ENCODE measurements around the gene EPHB2.

Gene EPHB2

GRCh38 chr1:22910286-22910685 lies 199.6 kb downstream of the EPHB2 start:
- Histone ChIP-seq H3K36me3 (ENCODE audit: control insufficient read depth in 2 of 2, insufficient read depth in 2 of 2, low read length in 2 of 2) (no peaks in the 10 kb centered on the region), H3K4me3 (ENCODE audit: low read length in 2 of 2) (no peak overlapping the region)

GRCh38 chr1:22910986-22911651 lies 200.5 kb downstream of the EPHB2 start:
- Histone ChIP-seq H3K27ac (ENCODE audit: low read length) (no peak overlapping the region), H3K4me1 (ENCODE audit: control insufficient read depth, insufficient read depth, low read length) (no peaks in the 10 kb centered on the region), H3K27me3 (ENCODE audit: control insufficient read depth in 1 of 2, insufficient read depth in 2 of 2, low read length in 2 of 2) (no peaks in the 10 kb centered on the region), H3K4me3 (ENCODE audit: low read length in 2 of 2) (no peak overlapping the region), H3K9me3 (ENCODE audit: control insufficient read depth in 2 of 2, low read length in 2 of 2) (no peaks in the 10 kb centered on the region), H3K36me3 (ENCODE audit: control insufficient read depth in 2 of 2, insufficient read depth in 2 of 2, low read length in 2 of 2) (no peaks in the 10 kb centered on the region), H3K9ac (ENCODE audit: low read length in 2 of 2) (no peak overlapping the region)

More at GRCh38 chr1:22910286-22910685, 199.6 kb downstream of the EPHB2 start:
- Histone ChIP-seq H3K27ac (ENCODE audit: low read length) (no peak overlapping the region), H3K9me3 (ENCODE audit: control insufficient read depth in 2 of 2, low read length in 2 of 2) (no peaks in the 10 kb centered on the region), H3K4me1 (ENCODE audit: control insufficient read depth, insufficient read depth, low read length) (no peaks in the 10 kb centered on the region), H3K27me3 (ENCODE audit: control insufficient read depth in 1 of 2, insufficient read depth in 2 of 2, low read length in 2 of 2) (no peaks in the 10 kb centered on the region), H3K9ac (ENCODE audit: low read length in 2 of 2) (no peak overlapping the region)

- no peaks in the 10 kb centered on the region for H3K9me3 ChIP-seq (ENCODE audit: control insufficient read depth in 2 of 2, low read length in 2 of 2)
- no peak overlapping the region for H3K27ac ChIP-seq (ENCODE audit: low read length)
- no peak overlapping the region for H3K4me3 ChIP-seq (ENCODE audit: low read length in 2 of 2)
- no peaks in the 10 kb centered on the region for H3K27me3 ChIP-seq (ENCODE audit: control insufficient read depth in 1 of 2, insufficient read depth in 2 of 2, low read length in 2 of 2)
- no peaks in the 10 kb centered on the region for H3K36me3 ChIP-seq (ENCODE audit: control insufficient read depth in 2 of 2, insufficient read depth in 2 of 2, low read length in 2 of 2)
- no peaks in the 10 kb centered on the region for H3K4me1 ChIP-seq (ENCODE audit: control insufficient read depth, insufficient read depth, low read length)
- H3K9ac ChIP-seq (ENCODE audit: low read length in 2 of 2) = no peak overlapping the region
Measured at GRCh38 chr1:22912311-22912710, 201.7 kb downstream of the EPHB2 start.

- no peak overlapping the region for H3K27ac ChIP-seq (ENCODE audit: low read length)
- no peaks in the 10 kb centered on the region for H3K9me3 ChIP-seq (ENCODE audit: control insufficient read depth in 2 of 2, low read length in 2 of 2)
- no peak overlapping the region for H3K4me3 ChIP-seq (ENCODE audit: low read length in 2 of 2)
- no peaks in the 10 kb centered on the region for H3K36me3 ChIP-seq (ENCODE audit: control insufficient read depth in 2 of 2, insufficient read depth in 2 of 2, low read length in 2 of 2)
- H3K4me1 ChIP-seq (ENCODE audit: control insufficient read depth, insufficient read depth, low read length) = no peaks in the 10 kb centered on the region
- H3K27me3 ChIP-seq (ENCODE audit: control insufficient read depth in 1 of 2, insufficient read depth in 2 of 2, low read length in 2 of 2) = peaks cover 0 to 3% of the 10 kb centered on the region in 2 donors
- no peak overlapping the region for H3K9ac ChIP-seq (ENCODE audit: low read length in 2 of 2)
Measured at GRCh38 chr1:22913421-22914141, 202.9 kb downstream of the EPHB2 start.

GRCh38 chr1:22914156-22914555 lies 203.5 kb downstream of the EPHB2 start:
- Histone ChIP-seq H3K9me3 (ENCODE audit: control insufficient read depth in 2 of 2, low read length in 2 of 2) (no peaks in the 10 kb centered on the region), H3K36me3 (ENCODE audit: control insufficient read depth in 2 of 2, insufficient read depth in 2 of 2, low read length in 2 of 2) (no peaks in the 10 kb centered on the region), H3K27me3 (ENCODE audit: control insufficient read depth in 1 of 2, insufficient read depth in 2 of 2, low read length in 2 of 2) (peaks cover 0 to 3% of the 10 kb centered on the region in 2 donors), H3K4me3 (ENCODE audit: low read length in 2 of 2) (no peak overlapping the region), H3K4me1 (ENCODE audit: control insufficient read depth, insufficient read depth, low read length) (no peaks in the 10 kb centered on the region), H3K27ac (ENCODE audit: low read length) (no peak overlapping the region), H3K9ac (ENCODE audit: low read length in 2 of 2) (no peak overlapping the region)

- Histone ChIP-seq H3K27ac (ENCODE audit: low read length) (no peak overlapping the region), H3K9ac (ENCODE audit: low read length in 2 of 2) (no peak overlapping the region), H3K36me3 (ENCODE audit: control insufficient read depth in 2 of 2, insufficient read depth in 2 of 2, low read length in 2 of 2) (no peaks in the 10 kb centered on the region), H3K4me3 (ENCODE audit: low read length in 2 of 2) (no peak overlapping the region), H3K4me1 (ENCODE audit: control insufficient read depth, insufficient read depth, low read length) (no peaks in the 10 kb centered on the region), H3K9me3 (ENCODE audit: control insufficient read depth in 2 of 2, low read length in 2 of 2) (no peaks in the 10 kb centered on the region), H3K27me3 (ENCODE audit: control insufficient read depth in 1 of 2, insufficient read depth in 2 of 2, low read length in 2 of 2) (peaks cover 0 to 3% of the 10 kb centered on the region in 2 donors)
Measured at GRCh38 chr1:22914633-22915217, 204.1 kb downstream of the EPHB2 start.

- H3K27me3 ChIP-seq (ENCODE audit: control insufficient read depth in 1 of 2, insufficient read depth in 2 of 2, low read length in 2 of 2) = peaks cover 0 to 3% of the 10 kb centered on the region in 2 donors
- H3K4me1 ChIP-seq (ENCODE audit: control insufficient read depth, insufficient read depth, low read length) = no peaks in the 10 kb centered on the region
- no peak overlapping the region for H3K4me3 ChIP-seq (ENCODE audit: low read length in 2 of 2)
- H3K9ac ChIP-seq (ENCODE audit: low read length in 2 of 2) = no peak overlapping the region
- H3K27ac ChIP-seq (ENCODE audit: low read length) = no peak overlapping the region
- H3K36me3 ChIP-seq (ENCODE audit: control insufficient read depth in 2 of 2, insufficient read depth in 2 of 2, low read length in 2 of 2) = no peaks in the 10 kb centered on the region
- no peaks in the 10 kb centered on the region for H3K9me3 ChIP-seq (ENCODE audit: control insufficient read depth in 2 of 2, low read length in 2 of 2)
Measured at GRCh38 chr1:22915231-22915630, 204.6 kb downstream of the EPHB2 start.

- Histone ChIP-seq H3K27me3 (ENCODE audit: control insufficient read depth in 1 of 2, insufficient read depth in 2 of 2, low read length in 2 of 2) (peaks cover 3 to 4% of the 10 kb centered on the region in 2 donors), H3K9ac (ENCODE audit: low read length in 2 of 2) (no peak overlapping the region)
Measured at GRCh38 chr1:22915816-22916470, 205.3 kb downstream of the EPHB2 start.

GRCh38 chr1:22916471-22916820 lies 205.8 kb downstream of the EPHB2 start:
- H3K4me1 ChIP-seq (ENCODE audit: control insufficient read depth, insufficient read depth, low read length) = no peaks in the 10 kb centered on the region

More at GRCh38 chr1:22915816-22916470, 205.3 kb downstream of the EPHB2 start:
- Histone ChIP-seq H3K4me3 (ENCODE audit: low read length in 2 of 2) (no peak overlapping the region), H3K4me1 (ENCODE audit: control insufficient read depth, insufficient read depth, low read length) (no peaks in the 10 kb centered on the region), H3K9me3 (ENCODE audit: control insufficient read depth in 2 of 2, low read length in 2 of 2) (no peaks in the 10 kb centered on the region), H3K27ac (ENCODE audit: low read length) (no peak overlapping the region), H3K36me3 (ENCODE audit: control insufficient read depth in 2 of 2, insufficient read depth in 2 of 2, low read length in 2 of 2) (no peaks in the 10 kb centered on the region)

GRCh38 chr1:22917989-22918388 lies 207.3 kb downstream of the EPHB2 start:
- Histone ChIP-seq H3K4me3 (ENCODE audit: low read length in 2 of 2) (no peak overlapping the region), H3K9ac (ENCODE audit: low read length in 2 of 2) (no peak overlapping the region), H3K27ac (ENCODE audit: low read length) (no peak overlapping the region), H3K36me3 (ENCODE audit: control insufficient read depth in 2 of 2, insufficient read depth in 2 of 2, low read length in 2 of 2) (no peaks in the 10 kb centered on the region), H3K9me3 (ENCODE audit: control insufficient read depth in 2 of 2, low read length in 2 of 2) (no peaks in the 10 kb centered on the region), H3K4me1 (ENCODE audit: control insufficient read depth, insufficient read depth, low read length) (no peaks in the 10 kb centered on the region), H3K27me3 (ENCODE audit: control insufficient read depth in 1 of 2, insufficient read depth in 2 of 2, low read length in 2 of 2) (peaks cover 3 to 4% of the 10 kb centered on the region in 2 donors)

More at GRCh38 chr1:22916471-22916820, 205.8 kb downstream of the EPHB2 start:
- peaks cover 3 to 4% of the 10 kb centered on the region in 2 donors for H3K27me3 ChIP-seq (ENCODE audit: control insufficient read depth in 1 of 2, insufficient read depth in 2 of 2, low read length in 2 of 2)
- no peak overlapping the region for H3K4me3 ChIP-seq (ENCODE audit: low read length in 2 of 2)
- H3K36me3 ChIP-seq (ENCODE audit: control insufficient read depth in 2 of 2, insufficient read depth in 2 of 2, low read length in 2 of 2) = no peaks in the 10 kb centered on the region
- no peaks in the 10 kb centered on the region for H3K9me3 ChIP-seq (ENCODE audit: control insufficient read depth in 2 of 2, low read length in 2 of 2)
- no peak overlapping the region for H3K9ac ChIP-seq (ENCODE audit: low read length in 2 of 2)
- no peak overlapping the region for H3K27ac ChIP-seq (ENCODE audit: low read length)
